ENCODE results near the gene SCP2. TPM values are rescaled to one million over a fixed set of nuclear protein-coding genes. Genes with fewer than 3 reads are reported as not detected.
A peak's percentile ranks its signal among the peaks of the same experiment; 100 is the strongest.

SCP2 gene
- total RNA-seq, 4 donors from 2014 or later: 114 to 311 (median 223) TPM

DNA sequence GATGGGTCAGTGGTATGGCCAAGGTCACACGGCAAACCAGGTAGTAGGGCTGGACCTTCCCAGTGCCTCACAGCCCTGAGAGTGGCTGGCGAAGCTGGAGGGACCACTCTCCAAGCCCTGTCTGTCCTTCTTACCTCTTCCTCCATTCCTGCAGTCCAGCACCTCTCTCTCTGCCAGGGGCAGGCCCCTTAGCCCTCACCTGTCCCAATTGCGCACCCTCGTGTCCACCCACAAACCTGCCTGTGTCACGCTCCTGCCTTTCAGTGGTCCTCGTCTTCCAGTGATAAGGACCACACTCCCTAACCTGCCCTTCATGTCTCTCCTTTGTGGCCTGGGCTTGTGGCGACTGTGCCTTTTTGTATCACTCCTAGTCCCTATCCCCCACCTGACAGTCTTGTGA lies 138.3 kb downstream of the SCP2 start:
- Histone ChIP-seq H3K27ac (no peak overlapping the region), H3K27me3 (peaks cover 35% of the 10 kb centered on the region), H3K9me3 (no peaks in the 10 kb centered on the region), H3K4me3 (no peak overlapping the region), H3K36me3 (no peaks in the 10 kb centered on the region), H3K4me1 (peaks cover 3 to 16% (median 12%) of the 10 kb centered on the region in 4 donors)
- no peak for DNase-seq
- intact Hi-C loops (cut with DNase I; ENCODE audit: low total_unique reads): loop anchor here (10.0 kb wide), 1 partner anchor 51 kb away; no protein-coding TSS in a partner anchor
- TF ChIP-seq, protein P1, sequence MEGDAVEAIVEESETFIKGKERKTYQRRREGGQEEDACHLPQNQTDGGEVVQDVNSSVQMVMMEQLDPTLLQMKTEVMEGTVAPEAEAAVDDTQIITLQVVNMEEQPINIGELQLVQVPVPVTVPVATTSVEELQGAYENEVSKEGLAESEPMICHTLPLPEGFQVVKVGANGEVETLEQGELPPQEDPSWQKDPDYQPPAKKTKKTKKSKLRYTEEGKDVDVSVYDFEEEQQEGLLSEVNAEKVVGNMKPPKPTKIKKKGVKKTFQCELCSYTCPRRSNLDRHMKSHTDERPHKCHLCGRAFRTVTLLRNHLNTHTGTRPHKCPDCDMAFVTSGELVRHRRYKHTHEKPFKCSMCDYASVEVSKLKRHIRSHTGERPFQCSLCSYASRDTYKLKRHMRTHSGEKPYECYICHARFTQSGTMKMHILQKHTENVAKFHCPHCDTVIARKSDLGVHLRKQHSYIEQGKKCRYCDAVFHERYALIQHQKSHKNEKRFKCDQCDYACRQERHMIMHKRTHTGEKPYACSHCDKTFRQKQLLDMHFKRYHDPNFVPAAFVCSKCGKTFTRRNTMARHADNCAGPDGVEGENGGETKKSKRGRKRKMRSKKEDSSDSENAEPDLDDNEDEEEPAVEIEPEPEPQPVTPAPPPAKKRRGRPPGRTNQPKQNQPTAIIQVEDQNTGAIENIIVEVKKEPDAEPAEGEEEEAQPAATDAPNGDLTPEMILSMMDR (IDR thresholded peaks at IDR 0.05): no peak
- TF ChIP-seq EP300 (IDR thresholded peaks at IDR 0.05; ENCODE audit: low read depth): no peak
- TF ChIP-seq POLR2AphosphoS5 (IDR thresholded peaks at IDR 0.05): no peak
- no peak for TF ChIP-seq POLR2A (IDR thresholded peaks at IDR 0.05)
- 79 to 94% methylated on average over 5 to 7 of the region's 7 CpGs for WGBS, 2 donors (ENCODE audit: low coverage in 1 of 2)
- in situ Hi-C loops (cut with MboI; ENCODE audit: low pct_ligation_motif_present in 1 of 4, low pct_unique_long_range_greater_than_20kb in 1 of 4, low sequenced_read_pairs in 3 of 4): no loop called here

GRCh38 chr1:53066488-53066887 lies 139.4 kb downstream of the SCP2 start:
- TF ChIP-seq POLR2A (IDR thresholded peaks at IDR 0.05) (no peak), POLR2AphosphoS5 (IDR thresholded peaks at IDR 0.05) (no peak), EP300 (IDR thresholded peaks at IDR 0.05; ENCODE audit: low read depth) (no peak)
- TF ChIP-seq, protein P1 (IDR thresholded peaks at IDR 0.05): no peak
- no peaks in the 10 kb centered on the region for H3K36me3 ChIP-seq
- in situ Hi-C loops (cut with MboI; ENCODE audit: low pct_ligation_motif_present in 1 of 4, low pct_unique_long_range_greater_than_20kb in 1 of 4, low sequenced_read_pairs in 3 of 4) (no loop called here), intact Hi-C loops (cut with DNase I; ENCODE audit: low total_unique reads) (loop anchor here (10.0 kb wide), 1 partner anchor 52 kb away; no protein-coding TSS in a partner anchor)
- no peaks in the 10 kb centered on the region for H3K9me3 ChIP-seq
- H3K4me1 ChIP-seq: peaks cover 3 to 14% (median 10%) of the 10 kb centered on the region in 4 donors
- WGBS, 2 donors (ENCODE audit: low coverage in 1 of 2): 60% methylated on average over 1 to 6 of the region's 6 CpGs
- H3K27ac ChIP-seq: peak overlapping the region in 2 of 4 donors; percentile 4 to 19
- peaks cover 24% of the 10 kb centered on the region for H3K27me3 ChIP-seq
- H3K4me3 ChIP-seq: no peak overlapping the region
- no peak for DNase-seq

GRCh38 chr1:53066891-53067738 lies 140.0 kb downstream of the SCP2 start:
- H3K4me3 ChIP-seq: no peak overlapping the region
- no peaks in the 10 kb centered on the region for H3K36me3 ChIP-seq
- 82 to 100% methylated on average over 1 to 13 of the region's 13 CpGs for WGBS, 2 donors (ENCODE audit: low coverage in 1 of 2)
- DNase-seq: no peak
- in situ Hi-C loops (cut with MboI; ENCODE audit: low pct_ligation_motif_present in 1 of 4, low pct_unique_long_range_greater_than_20kb in 1 of 4, low sequenced_read_pairs in 3 of 4) (no loop called here), intact Hi-C loops (cut with DNase I; ENCODE audit: low total_unique reads) (loop anchor here (10.0 kb wide), 1 partner anchor 52 kb away; no protein-coding TSS in a partner anchor)
- H3K4me1 ChIP-seq: peaks cover 0 to 8% (median 5%) of the 10 kb centered on the region in 4 donors
- H3K9me3 ChIP-seq: no peaks in the 10 kb centered on the region
- H3K27me3 ChIP-seq: peaks cover 18% of the 10 kb centered on the region
- peak overlapping the region in 2 of 4 donors; percentile 4 to 19 for H3K27ac ChIP-seq
- TF ChIP-seq POLR2A (IDR thresholded peaks at IDR 0.05) (no peak), EP300 (IDR thresholded peaks at IDR 0.05; ENCODE audit: low read depth) (no peak), POLR2AphosphoS5 (IDR thresholded peaks at IDR 0.05) (no peak)
- TF ChIP-seq, protein P1 (IDR thresholded peaks at IDR 0.05): no peak

DNA sequence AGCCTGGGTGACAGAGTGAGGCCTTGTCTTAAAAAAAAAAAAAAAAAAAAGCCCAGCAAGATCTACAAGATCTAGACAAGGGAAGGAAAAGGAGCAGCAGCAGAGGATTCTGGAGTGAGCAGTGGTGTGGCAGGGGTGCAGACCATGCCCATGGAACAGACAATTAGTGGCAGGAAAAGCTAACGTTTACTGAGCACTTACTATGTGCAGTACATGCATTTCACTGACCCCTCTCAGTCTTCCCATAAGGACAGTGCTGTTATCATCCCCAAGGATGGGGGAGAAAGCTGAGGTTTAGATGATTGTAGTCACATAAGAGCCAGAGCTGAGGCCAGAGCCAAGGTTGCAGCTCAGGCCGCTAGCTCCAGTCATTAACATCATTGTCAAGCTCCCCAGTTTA lies 140.8 kb downstream of the SCP2 start:
- Histone ChIP-seq H3K4me3 (no peak overlapping the region), H3K9me3 (no peaks in the 10 kb centered on the region), H3K27me3 (peaks cover 10% of the 10 kb centered on the region), H3K27ac (no peak overlapping the region), H3K4me1 (peaks cover 0 to 3% (median under 1%) of the 10 kb centered on the region in 4 donors), H3K36me3 (no peaks in the 10 kb centered on the region)
- in situ Hi-C loops (cut with MboI; ENCODE audit: low pct_ligation_motif_present in 1 of 4, low pct_unique_long_range_greater_than_20kb in 1 of 4, low sequenced_read_pairs in 3 of 4) (no loop called here), intact Hi-C loops (cut with DNase I; ENCODE audit: low total_unique reads) (loop anchor here (10.0 kb wide), 1 partner anchor 53 kb away; no protein-coding TSS in a partner anchor)
- no peak for DNase-seq
- TF ChIP-seq POLR2AphosphoS5 (IDR thresholded peaks at IDR 0.05) (no peak), POLR2A (IDR thresholded peaks at IDR 0.05) (no peak), EP300 (IDR thresholded peaks at IDR 0.05; ENCODE audit: low read depth) (no peak)
- TF ChIP-seq, protein P1 (IDR thresholded peaks at IDR 0.05): no peak
- WGBS, 2 donors (ENCODE audit: low coverage in 1 of 2): 94% methylated on average over 2 of the region's 2 CpGs; no CpG with 5 or more reads in 1 of the 2 donors
